ENCODE results near the gene HS3ST3B1.

Gene HS3ST3B1

GRCh38 chr17:14321476-14321949 lies 20.6 kb downstream of the HS3ST3B1 start:
- DNase-seq, result no peak

- DNase-seq, result no peak
Measured at GRCh38 chr17:14321980-14322776, 21.3 kb downstream of the HS3ST3B1 start.

GRCh38 chr17:14323522-14323981 lies 22.7 kb downstream of the HS3ST3B1 start:
- no peak for DNase-seq

GRCh38 chr17:14325618-14326167 lies 24.8 kb downstream of the HS3ST3B1 start:
- no peak for DNase-seq

GRCh38 chr17:14329900-14330491 lies 29.1 kb downstream of the HS3ST3B1 start:
- DNase-seq, result no peak

GRCh38 chr17:14330492-14330962 lies 29.6 kb downstream of the HS3ST3B1 start:
- DNase-seq, result no peak

- DNase-seq, result no peak
Measured at GRCh38 chr17:14331225-14331981, 30.5 kb downstream of the HS3ST3B1 start.

- DNase-seq, result no peak
Measured at GRCh38 chr17:14331982-14332298, 31.1 kb downstream of the HS3ST3B1 start.

GRCh38 chr17:14332331-14332730 lies 31.4 kb downstream of the HS3ST3B1 start:
- no peak for DNase-seq

GRCh38 chr17:14333506-14333905 lies 32.6 kb downstream of the HS3ST3B1 start:
- DNase-seq, result no peak

- no peak for DNase-seq
Measured at GRCh38 chr17:14334276-14334840, 33.5 kb downstream of the HS3ST3B1 start.

- no peak for DNase-seq
Measured at GRCh38 chr17:14334919-14335318, 34.0 kb downstream of the HS3ST3B1 start.

- DNase-seq, result no peak
Measured at GRCh38 chr17:14336418-14336817, 35.5 kb downstream of the HS3ST3B1 start.

GRCh38 chr17:14337596-14338079 lies 36.8 kb downstream of the HS3ST3B1 start:
- peak; percentile 70 for DNase-seq

- DNase-seq, result no peak
Measured at GRCh38 chr17:14340857-14341754, 40.2 kb downstream of the HS3ST3B1 start.

GRCh38 chr17:14341866-14342265 lies 41.0 kb downstream of the HS3ST3B1 start:
- DNase-seq, result no peak

- no peak for DNase-seq
Measured at GRCh38 chr17:14346801-14347200, 45.9 kb downstream of the HS3ST3B1 start.

GRCh38 chr17:14351493-14351892 lies 50.6 kb downstream of the HS3ST3B1 start:
- DNase-seq, result no peak

- no peak for DNase-seq
Measured at GRCh38 chr17:14352136-14352535, 51.3 kb downstream of the HS3ST3B1 start.

GRCh38 chr17:14353861-14354474 lies 53.1 kb downstream of the HS3ST3B1 start:
- no peak for DNase-seq

- no peak for DNase-seq
Measured at GRCh38 chr17:14354807-14355206, 53.9 kb downstream of the HS3ST3B1 start.
